HepG2 (cell line): ENCODE measurements around the gene HIC1. TPM values are rescaled to one million over a fixed set of nuclear protein-coding genes. Genes with fewer than 3 reads are reported as not detected.

Experiments used
- ATAC-seq: fragments of 200-7000 bp; cut with Tn5 transposase; 3 replicates; pipeline ENCODE4 v1.9.1; 2020; ENCODE audit warnings: mild to moderate bottlenecking, moderate library complexity
- BruUV-seq: library from RNA; stranded (reverse); fragments of 400-500 nt; replicated peaks from 2 replicates; lab custom pipeline; 2021; lab: Mats Ljungman, UMichigan
- CTCF ChIA-PET: fragments of 300-600 bp; formaldehyde crosslinking; extraction: SDS; loops from one replicate; lab custom pipeline; 2021; ENCODE audit warnings: low total read pairs, inconsistent platforms, low intra/inter-chr PET ratio; lab: Yijun Ruan, JAX
- POLR2A ChIA-PET: fragments of 350-600 bp; sonication (Branson Sonifier 250); formaldehyde crosslinking; loops from one replicate; lab custom pipeline; 2020; ENCODE audit warnings: antibody characterized with exemption, inconsistent platforms; lab: Yijun Ruan, JAX
- DNase-seq: peaks from one replicate; pipeline ENCODE4 v3.0.0-alpha.2; 2015; ENCODE audit warnings: low spot score
- FAIRE-seq: peaks from 3 replicates; lab custom pipeline; 2011; peaks lifted over from hg19 to GRCh38; lab: Jason Lieb, UNC
- H2AFZ ChIP-seq: one replicate; pipeline ENCODE4 v1.6.1; 2011; ENCODE audit warnings: low read length, inconsistent platforms
- H3K27ac ChIP-seq: fragments of 300-600 bp; 3 replicates; pipeline ENCODE4 v1.8.0; 2011; ENCODE audit warnings: mixed run types, mild to moderate bottlenecking, mixed read lengths, low read length, inconsistent platforms; ENCODE audit not compliant: insufficient read depth; ENCODE audit errors: extremely low read length
- H3K27me3 ChIP-seq, 2 experiments: fragments of 200-600 bp in 1 of 2; 2 replicates in 1 of 2; 3 replicates in 1 of 2; pipeline versions ENCODE4 v1.6.0 to v1.8.0; 2011; ENCODE audit warnings: low read length in 2 of 2, mild to moderate bottlenecking in 2 of 2, moderate library complexity in 2 of 2, inconsistent platforms in 1 of 2; ENCODE audit not compliant: insufficient read depth in 2 of 2, control insufficient read depth in 1 of 2
- H3K36me3 ChIP-seq, 2 experiments: fragments of 200-600 bp in 1 of 2; replicated peaks in 1 of 2; 2 replicates in 1 of 2; 3 replicates in 1 of 2; pipeline versions ENCODE4 v1.5.1 to v1.8.0; 2011; ENCODE audit warnings: low read length in 2 of 2, inconsistent platforms in 1 of 2; ENCODE audit not compliant: insufficient read depth in 2 of 2, control insufficient read depth in 1 of 2
- H3K4me1 ChIP-seq: 2 replicates; pipeline ENCODE4 v1.5.1; 2012; ENCODE audit warnings: low read length, inconsistent platforms; ENCODE audit not compliant: insufficient read depth
- H3K4me2 ChIP-seq: 2 replicates; pipeline ENCODE4 v1.6.0; 2011; ENCODE audit warnings: low read depth, low read length, inconsistent platforms
- H3K4me3 ChIP-seq, 3 experiments: fragments of 200-600 bp in 1 of 3; sonication (generic), shearing (Covaris generic) in 1 of 3; replicated peaks in 1 of 3; 2 replicates each; pipeline ENCODE4 v1.5.1; 2011 to 2016; ENCODE audit warnings: low read length in 3 of 3, inconsistent platforms in 2 of 3, low read depth in 2 of 3, mild to moderate bottlenecking in 2 of 3, control low read depth in 1 of 3, mixed read lengths in 1 of 3; ENCODE audit not compliant: insufficient read depth in 1 of 3
- H3K79me2 ChIP-seq: one replicate; pipeline ENCODE4 v1.6.1; 2011; ENCODE audit warnings: low read length, inconsistent platforms; ENCODE audit not compliant: insufficient read depth
- H3K9ac ChIP-seq: 2 replicates; pipeline ENCODE4 v1.6.0; 2011; ENCODE audit warnings: mild to moderate bottlenecking, low read depth, low read length, inconsistent platforms; ENCODE audit not compliant: insufficient read depth
- H3K9me3 ChIP-seq: 2 replicates; pipeline ENCODE4 v1.5.1; 2012; ENCODE audit warnings: mild to moderate bottlenecking, low read length
- H4K20me1 ChIP-seq: 2 replicates; pipeline ENCODE4 v1.6.0; 2011; ENCODE audit warnings: inconsistent platforms, mild to moderate bottlenecking, low read length, moderate library complexity; ENCODE audit not compliant: insufficient read depth
- CHCHD3 ChIP-seq: sonication (generic); formaldehyde crosslinking; IDR thresholded peaks from 2 replicates; pipeline ENCODE4 v1.8.0; 2022; ENCODE audit warnings: mild to moderate bottlenecking, missing genetic modification reagents, moderate library complexity
- PCBP2 ChIP-seq: fragments of 200-400 bp; formaldehyde crosslinking; optimal IDR thresholded peaks from 2 replicates; pipeline ENCODE3; 2018; ENCODE audit warnings: low read length, low read depth; ENCODE audit not compliant: poor library complexity, severe bottlenecking
- POLR2AphosphoS2 ChIP-seq: IDR thresholded peaks from 2 replicates; pipeline ENCODE4 v1.6.1; 2011; ENCODE audit warnings: low read depth, low read length, improper control_type of control experiment
- SRSF4 ChIP-seq: fragments of 200-400 bp; formaldehyde crosslinking; IDR thresholded peaks from one replicate; pipeline ENCODE4 v1.6.1; 2018; ENCODE audit warnings: mild to moderate bottlenecking, low read depth, low read length, moderate library complexity; ENCODE audit not compliant: poor library complexity, severe bottlenecking
- ZNF263 ChIP-seq: sonication (generic); formaldehyde crosslinking; IDR thresholded peaks from 2 replicates; pipeline ENCODE4 v1.4.0; 2020; ENCODE audit warnings: missing genetic modification reagents
- ZNF3 ChIP-seq: IDR thresholded peaks from 2 replicates; pipeline ENCODE4 v1.7.0; 2017; ENCODE audit warnings: inconsistent platforms
- ZNF33A ChIP-seq: sonication (generic); formaldehyde crosslinking; IDR thresholded peaks from 2 replicates; pipeline ENCODE4 v1.5.1; 2020; ENCODE audit warnings: missing genetic modification reagents, mild to moderate bottlenecking, moderate library complexity, borderline replicate concordance
- WGBS: methylation state at CpG from one replicate; pipeline ENCODE4 v1.1.6; 2017; ENCODE audit warnings: low lambda C conversion rate; 5-methylcytosine and 5-hydroxymethylcytosine counted together
- in situ Hi-C: cut with HindIII; loops from 2 replicates; pipeline ENCODE4 v1.10.0; 2017; ENCODE audit warnings: low pct_unique_long_range_greater_than_20kb; ENCODE audit not compliant: extremely low pct_ligation_motif_present
- intact Hi-C: fragments of 100-400 bp; cut with micrococcal nuclease; formaldehyde crosslinking; loops from one replicate; pipeline ENCODE4 v1.10.0; 2022; ENCODE audit not compliant: unreplicated experiment
- polyA plus RNA-seq, 8 experiments: library from polyadenylated mRNA; depleted of rRNA in 3 of 8; stranded (reverse) in 7 of 8; unstranded in 1 of 8; fragments of >200 nt; fragmentation: Illumina TruSeq in 4 of 8; extraction: Trizol in 4 of 8; gene quantifications; 2 replicates each; pipeline versions ENCODE4 v1.2.1 to v1.2.3, GENCODE V29; 2011 to 2016; ENCODE audit warnings: low read depth in 4 of 8, missing spikeins in 1 of 8, mixed read lengths in 1 of 8; ENCODE audit not compliant: insufficient read depth in 1 of 8
- total RNA-seq, 5 experiments: library from RNA; depleted of rRNA; stranded (reverse); fragments of >200 nt; fragmentation: Illumina TruSeq; extraction: Trizol; gene quantifications; 2 replicates each; pipeline ENCODE4 v1.2.3, GENCODE V29; 2016; ENCODE audit warnings: low read depth in 1 of 5
- TF ChIP-seq, protein P1 (sequence below): IDR thresholded peaks from 2 replicates; pipeline ENCODE4 v1.6.1; 2018; ENCODE audit warnings: missing genetic modification reagents, mild to moderate bottlenecking, missing compliant biosample characterization
- TF ChIP-seq, protein P2 (sequence below): sonication (generic); formaldehyde crosslinking; IDR thresholded peaks from 2 replicates; pipeline ENCODE4 v1.4.0; 2020; ENCODE audit warnings: mild to moderate bottlenecking, missing genetic modification reagents
- TF ChIP-seq, protein P3 (sequence below): sonication (generic); formaldehyde crosslinking; IDR thresholded peaks from 2 replicates; pipeline ENCODE4 v1.4.0; 2020; ENCODE audit warnings: mild to moderate bottlenecking, missing genetic modification reagents
- TF ChIP-seq, protein P4 (sequence below): IDR thresholded peaks from 2 replicates; pipeline ENCODE4 v1.6.1; 2016; ENCODE audit warnings: missing compliant biosample characterization, missing genetic modification reagents, borderline replicate concordance

The HIC1 gene
- total and polyA plus RNA-seq, 2 of the 13 experiments (the other 11 are each of a cell fraction or from before 2014, with no cell fraction given): 0.04 to 0.31 TPM

DNA sequence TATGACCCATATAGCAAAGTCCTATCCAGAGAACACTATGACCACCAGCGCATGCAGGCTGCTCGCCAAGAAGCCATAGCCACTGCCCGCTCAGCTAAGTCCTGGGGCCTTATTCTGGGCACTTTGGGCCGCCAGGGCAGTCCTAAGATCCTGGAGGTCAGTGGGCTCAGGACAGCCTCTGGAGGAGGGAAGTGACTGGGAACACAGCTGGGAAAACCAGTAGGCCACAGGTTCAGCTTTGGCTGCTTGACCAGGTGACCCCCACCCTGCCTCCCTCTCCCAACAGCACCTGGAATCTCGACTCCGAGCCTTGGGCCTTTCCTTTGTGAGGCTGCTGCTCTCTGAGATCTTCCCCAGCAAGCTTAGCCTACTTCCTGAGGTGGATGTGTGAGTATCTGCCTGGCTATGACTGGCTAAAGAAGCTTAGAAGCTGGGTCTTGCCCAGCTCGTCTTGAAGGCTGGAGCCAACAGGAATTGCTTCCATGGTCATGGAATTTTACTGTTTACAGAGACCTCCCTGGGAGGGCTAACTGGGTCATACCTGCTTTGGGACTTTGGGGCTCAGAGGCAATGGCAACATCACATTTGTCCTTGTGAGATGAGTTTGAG, 14.6 kb upstream of the HIC1 start:
- no peak for FAIRE-seq

More for the DNA sequence above, 14.6 kb upstream of the HIC1 start:
- BruUV-seq: no TSS peak
- H3K9me3 ChIP-seq: no peaks in the 10 kb centered on the region
- POLR2A ChIA-PET: no interaction called here
- H4K20me1 ChIP-seq: no peaks in the 10 kb centered on the region
- ATAC-seq (no peak), DNase-seq (no peak)
- in situ Hi-C loops (loop anchor here (25.0 kb wide), 1 partner anchor 328 kb away; the partner anchor contains the start of genes TLCD2 and WDR81), intact Hi-C loops (no loop called here)
- no peaks in the 10 kb centered on the region for H3K27me3 ChIP-seq
- H3K4me3 ChIP-seq: no peak overlapping the region
- no peak for TF ChIP-seq ZNF33A (CRISPR knock-in tag)
- TF ChIP-seq ZNF3: no peak
- TF ChIP-seq, protein P1, sequence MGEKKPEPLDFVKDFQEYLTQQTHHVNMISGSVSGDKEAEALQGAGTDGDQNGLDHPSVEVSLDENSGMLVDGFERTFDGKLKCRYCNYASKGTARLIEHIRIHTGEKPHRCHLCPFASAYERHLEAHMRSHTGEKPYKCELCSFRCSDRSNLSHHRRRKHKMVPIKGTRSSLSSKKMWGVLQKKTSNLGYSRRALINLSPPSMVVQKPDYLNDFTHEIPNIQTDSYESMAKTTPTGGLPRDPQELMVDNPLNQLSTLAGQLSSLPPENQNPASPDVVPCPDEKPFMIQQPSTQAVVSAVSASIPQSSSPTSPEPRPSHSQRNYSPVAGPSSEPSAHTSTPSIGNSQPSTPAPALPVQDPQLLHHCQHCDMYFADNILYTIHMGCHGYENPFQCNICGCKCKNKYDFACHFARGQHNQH (CRISPR knock-in tag): no peak
- TF ChIP-seq, protein P2, sequence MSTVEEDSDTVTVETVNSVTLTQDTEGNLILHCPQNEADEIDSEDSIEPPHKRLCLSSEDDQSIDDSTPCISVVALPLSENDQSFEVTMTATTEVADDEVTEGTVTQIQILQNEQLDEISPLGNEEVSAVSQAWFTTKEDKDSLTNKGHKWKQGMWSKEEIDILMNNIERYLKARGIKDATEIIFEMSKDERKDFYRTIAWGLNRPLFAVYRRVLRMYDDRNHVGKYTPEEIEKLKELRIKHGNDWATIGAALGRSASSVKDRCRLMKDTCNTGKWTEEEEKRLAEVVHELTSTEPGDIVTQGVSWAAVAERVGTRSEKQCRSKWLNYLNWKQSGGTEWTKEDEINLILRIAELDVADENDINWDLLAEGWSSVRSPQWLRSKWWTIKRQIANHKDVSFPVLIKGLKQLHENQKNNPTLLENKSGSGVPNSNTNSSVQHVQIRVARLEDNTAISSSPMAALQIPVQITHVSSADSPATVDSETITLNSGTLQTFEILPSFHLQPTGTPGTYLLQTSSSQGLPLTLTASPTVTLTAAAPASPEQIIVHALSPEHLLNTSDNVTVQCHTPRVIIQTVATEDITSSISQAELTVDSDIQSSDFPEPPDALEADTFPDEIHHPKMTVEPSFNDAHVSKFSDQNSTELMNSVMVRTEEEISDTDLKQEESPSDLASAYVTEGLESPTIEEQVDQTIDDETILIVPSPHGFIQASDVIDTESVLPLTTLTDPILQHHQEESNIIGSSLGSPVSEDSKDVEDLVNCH (CRISPR knock-in tag): no peak
- TF ChIP-seq, protein P3, sequence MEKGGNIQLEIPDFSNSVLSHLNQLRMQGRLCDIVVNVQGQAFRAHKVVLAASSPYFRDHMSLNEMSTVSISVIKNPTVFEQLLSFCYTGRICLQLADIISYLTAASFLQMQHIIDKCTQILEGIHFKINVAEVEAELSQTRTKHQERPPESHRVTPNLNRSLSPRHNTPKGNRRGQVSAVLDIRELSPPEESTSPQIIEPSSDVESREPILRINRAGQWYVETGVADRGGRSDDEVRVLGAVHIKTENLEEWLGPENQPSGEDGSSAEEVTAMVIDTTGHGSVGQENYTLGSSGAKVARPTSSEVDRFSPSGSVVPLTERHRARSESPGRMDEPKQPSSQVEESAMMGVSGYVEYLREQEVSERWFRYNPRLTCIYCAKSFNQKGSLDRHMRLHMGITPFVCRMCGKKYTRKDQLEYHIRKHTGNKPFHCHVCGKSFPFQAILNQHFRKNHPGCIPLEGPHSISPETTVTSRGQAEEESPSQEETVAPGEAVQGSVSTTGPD (CRISPR knock-in tag): no peak
- TF ChIP-seq POLR2AphosphoS2: no peak
- TF ChIP-seq, protein P4, sequence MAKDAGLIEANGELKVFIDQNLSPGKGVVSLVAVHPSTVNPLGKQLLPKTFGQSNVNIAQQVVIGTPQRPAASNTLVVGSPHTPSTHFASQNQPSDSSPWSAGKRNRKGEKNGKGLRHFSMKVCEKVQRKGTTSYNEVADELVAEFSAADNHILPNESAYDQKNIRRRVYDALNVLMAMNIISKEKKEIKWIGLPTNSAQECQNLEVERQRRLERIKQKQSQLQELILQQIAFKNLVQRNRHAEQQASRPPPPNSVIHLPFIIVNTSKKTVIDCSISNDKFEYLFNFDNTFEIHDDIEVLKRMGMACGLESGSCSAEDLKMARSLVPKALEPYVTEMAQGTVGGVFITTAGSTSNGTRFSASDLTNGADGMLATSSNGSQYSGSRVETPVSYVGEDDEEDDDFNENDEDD (CRISPR knock-in tag): no peak
- no peak for TF ChIP-seq SRSF4
- TF ChIP-seq CHCHD3 (CRISPR knock-in tag): no peak
- TF ChIP-seq ZNF263: no peak
- TF ChIP-seq PCBP2: no peak
- peaks cover 8% of the 10 kb centered on the region for H3K4me1 ChIP-seq
- H3K27ac ChIP-seq: no peak overlapping the region
- CTCF ChIA-PET: no interaction called here
- no peak overlapping the region for H2AFZ ChIP-seq
- WGBS: 91% methylated on average over 4 of the region's 7 CpGs
- H3K79me2 ChIP-seq: no peaks in the 10 kb centered on the region
- no peak overlapping the region for H3K9ac ChIP-seq
- no peak overlapping the region for H3K4me2 ChIP-seq
- peaks cover 15 to 31% of the 10 kb centered on the region in 2 experiments; a peak in 3 of 5 replicates for H3K36me3 ChIP-seq
